ENCODE results near the gene TMEM250.

Gene TMEM250

DNA sequence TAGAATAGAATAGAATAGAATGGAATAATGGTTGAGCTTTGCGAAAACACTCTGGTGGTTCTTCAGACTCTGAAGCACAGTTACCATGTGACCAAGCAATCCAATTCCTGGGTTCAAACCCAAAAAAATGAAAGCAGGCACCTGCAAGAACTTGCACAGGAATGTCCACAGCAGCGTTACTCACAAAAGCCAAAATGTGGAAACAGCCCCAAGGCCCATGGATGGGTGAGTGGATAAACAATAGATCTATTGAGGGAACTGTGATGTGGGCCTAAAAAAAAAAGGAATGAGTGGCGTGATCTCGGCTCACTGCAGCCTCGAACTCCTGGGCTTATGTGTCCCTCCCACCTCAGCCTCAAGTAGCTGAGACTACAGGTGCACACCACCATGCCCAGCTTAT lies 21.4 kb upstream of the TMEM250 start:
- peaks cover 5% of the 10 kb centered on the region; the same call in 1 of the 2 replicates for H3K4me1 ChIP-seq (ENCODE audit: control insufficient read depth, insufficient read depth, low read length)
- no CpG with 5 or more reads among the region's 5 CpGs for WGBS (ENCODE audit: insufficient coverage, insufficient read length)
- no peak overlapping the region for H3K4me3 ChIP-seq (ENCODE audit: low read length)

DNA sequence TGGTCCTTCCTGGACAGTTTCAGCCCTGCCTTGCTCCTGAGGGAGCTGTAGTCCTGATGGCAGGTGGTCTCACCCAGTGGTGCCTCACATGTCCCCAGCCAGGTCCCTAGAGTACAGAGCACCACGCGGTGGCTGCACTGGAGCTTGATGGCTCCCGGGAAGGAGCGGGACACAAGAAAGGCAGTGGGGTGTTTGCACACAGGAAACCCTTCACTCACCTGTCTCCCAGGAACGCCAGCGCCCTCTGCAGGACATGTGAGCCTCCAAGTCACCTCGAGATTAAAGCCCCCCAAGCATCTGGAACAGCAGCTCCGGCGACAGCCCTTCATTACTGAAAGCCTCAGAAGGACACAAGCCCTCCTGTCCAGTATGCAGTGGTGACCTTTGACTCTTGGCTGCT lies 19.9 kb upstream of the TMEM250 start:
- Histone ChIP-seq H3K9me3 (ENCODE audit: control insufficient read depth, insufficient read depth, low read length) (no peaks in the 10 kb centered on the region), H3K27me3 (ENCODE audit: control insufficient read depth, insufficient read depth, low read length) (peaks cover 4% of the 10 kb centered on the region; the same call in 1 of the 2 replicates), H3K27ac (ENCODE audit: low read length) (no peak overlapping the region), H3K4me3 (ENCODE audit: low read length) (no peak overlapping the region), H3K36me3 (ENCODE audit: control insufficient read depth, insufficient read depth, low read length) (no peaks in the 10 kb centered on the region), H3K4me1 (ENCODE audit: control insufficient read depth, insufficient read depth, low read length) (peaks cover 5% of the 10 kb centered on the region; the same call in 1 of the 2 replicates)
- peak; percentile 71 for DNase-seq (ENCODE audit: low read depth, low spot score)
- WGBS (ENCODE audit: insufficient coverage, insufficient read length): no CpG with 5 or more reads among the region's 9 CpGs

More for the DNA sequence above, 21.4 kb upstream of the TMEM250 start:
- Histone ChIP-seq H3K9me3 (ENCODE audit: control insufficient read depth, insufficient read depth, low read length) (no peaks in the 10 kb centered on the region), H3K36me3 (ENCODE audit: control insufficient read depth, insufficient read depth, low read length) (no peaks in the 10 kb centered on the region), H3K27ac (ENCODE audit: low read length) (no peak overlapping the region), H3K27me3 (ENCODE audit: control insufficient read depth, insufficient read depth, low read length) (no peaks in the 10 kb centered on the region)
- no peak for DNase-seq (ENCODE audit: low read depth, low spot score)

DNA sequence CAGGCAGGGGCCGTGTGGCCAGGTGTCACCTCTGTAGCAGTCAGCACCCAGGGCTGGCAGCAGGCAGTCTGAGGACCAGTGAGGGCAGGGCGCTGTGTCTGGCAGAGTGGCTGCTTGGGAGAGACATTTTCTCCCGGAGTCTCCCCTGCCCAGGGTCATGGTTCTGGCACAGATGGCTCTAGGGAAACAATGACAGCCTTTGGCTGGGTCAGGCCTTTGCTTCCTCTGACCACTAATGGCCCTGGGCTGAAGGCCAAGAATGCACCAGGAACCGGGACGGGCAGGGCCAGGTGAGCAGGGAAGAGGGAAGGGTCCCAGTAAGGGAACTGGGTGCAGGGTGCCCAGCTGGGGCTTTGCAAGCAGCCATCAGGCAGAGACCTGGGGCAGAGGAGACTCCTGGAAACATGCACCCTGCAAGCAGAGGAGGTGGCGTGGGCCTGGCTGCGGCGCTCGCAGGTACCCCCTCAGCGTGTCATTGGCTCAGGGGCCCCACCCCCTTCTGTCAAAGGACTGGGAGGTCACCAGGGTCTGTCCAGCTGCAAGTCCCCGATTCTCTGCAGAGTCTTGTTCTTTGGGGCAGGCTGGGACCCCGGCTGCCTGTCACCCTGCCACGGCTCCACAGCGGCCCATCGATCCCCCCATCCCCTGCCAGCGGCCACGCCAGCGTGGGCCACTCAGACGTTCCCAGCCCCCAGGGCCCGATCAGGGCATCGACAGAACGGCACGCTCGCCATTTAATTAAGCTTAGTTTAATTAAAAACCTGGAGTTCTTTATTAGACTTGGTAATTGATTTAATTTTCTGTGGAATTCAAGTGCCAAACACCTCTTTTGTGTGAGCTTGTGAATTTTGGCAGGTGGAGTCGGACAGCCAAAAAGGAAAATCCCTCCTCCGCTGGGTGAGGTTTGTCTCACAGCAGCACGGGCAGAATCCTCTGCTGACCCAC lies 18.9 kb upstream of the TMEM250 start:
- no CpG with 5 or more reads among the region's 27 CpGs for WGBS (ENCODE audit: insufficient coverage, insufficient read length)
- Histone ChIP-seq H3K4me1 (ENCODE audit: control insufficient read depth, insufficient read depth, low read length) (peaks cover 5% of the 10 kb centered on the region; the same call in 1 of the 2 replicates), H3K27me3 (ENCODE audit: control insufficient read depth, insufficient read depth, low read length) (peaks cover 5% of the 10 kb centered on the region; the same call in 1 of the 2 replicates), H3K9me3 (ENCODE audit: control insufficient read depth, insufficient read depth, low read length) (no peaks in the 10 kb centered on the region), H3K36me3 (ENCODE audit: control insufficient read depth, insufficient read depth, low read length) (no peaks in the 10 kb centered on the region), H3K27ac (ENCODE audit: low read length) (no peak overlapping the region), H3K4me3 (ENCODE audit: low read length) (no peak overlapping the region)
- DNase-seq (ENCODE audit: low read depth, low spot score): no peak

DNA sequence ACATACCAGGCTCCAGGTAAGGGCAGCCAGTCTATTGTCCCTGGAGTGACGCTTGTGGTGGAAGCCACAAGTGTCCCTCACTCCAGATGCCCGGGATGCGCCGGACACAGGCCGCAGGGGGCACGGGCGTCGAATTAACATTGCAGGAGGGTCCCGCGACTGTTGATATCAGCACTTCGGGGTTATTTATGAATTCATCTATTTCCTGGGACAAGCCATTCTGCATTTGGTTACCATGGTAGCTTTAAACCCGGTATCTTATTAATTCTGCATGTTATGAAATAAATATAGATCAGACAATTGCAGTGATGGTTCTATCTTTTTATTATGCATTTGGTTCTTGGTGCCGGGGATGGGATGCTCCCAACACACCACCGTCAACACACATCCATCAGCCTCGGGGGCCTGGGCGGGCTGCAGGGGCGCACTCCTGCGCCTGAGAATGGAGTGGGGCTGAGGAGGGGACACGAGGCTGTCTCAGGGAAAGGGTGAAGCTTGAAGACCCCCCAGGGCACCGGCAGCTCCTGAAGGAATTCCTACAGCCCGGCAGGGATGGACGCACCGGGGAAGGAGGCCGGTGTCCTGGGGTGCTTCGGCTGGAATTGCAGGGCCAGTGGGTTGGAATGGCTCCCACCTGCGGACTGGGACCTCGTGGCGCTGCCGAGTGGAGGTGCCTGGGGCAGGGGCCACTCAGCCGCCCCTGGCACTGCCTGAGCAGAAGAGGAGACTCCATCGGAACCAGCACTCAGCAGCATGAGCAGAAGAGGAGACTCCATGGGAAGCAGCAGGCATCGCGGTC lies 17.7 kb upstream of the TMEM250 start:
- H3K4me1 ChIP-seq (ENCODE audit: control insufficient read depth, insufficient read depth, low read length): peaks cover 2% of the 10 kb centered on the region
- H3K27ac ChIP-seq (ENCODE audit: low read length): no peak overlapping the region
- H3K4me3 ChIP-seq (ENCODE audit: low read length): no peak overlapping the region
- H3K27me3 ChIP-seq (ENCODE audit: control insufficient read depth, insufficient read depth, low read length): peaks cover 5% of the 10 kb centered on the region; the same call in 1 of the 2 replicates
- H3K9me3 ChIP-seq (ENCODE audit: control insufficient read depth, insufficient read depth, low read length): no peaks in the 10 kb centered on the region
- DNase-seq (ENCODE audit: low read depth, low spot score): no peak
- no peaks in the 10 kb centered on the region for H3K36me3 ChIP-seq (ENCODE audit: control insufficient read depth, insufficient read depth, low read length)
- WGBS (ENCODE audit: insufficient coverage, insufficient read length): no CpG with 5 or more reads among the region's 33 CpGs

DNA sequence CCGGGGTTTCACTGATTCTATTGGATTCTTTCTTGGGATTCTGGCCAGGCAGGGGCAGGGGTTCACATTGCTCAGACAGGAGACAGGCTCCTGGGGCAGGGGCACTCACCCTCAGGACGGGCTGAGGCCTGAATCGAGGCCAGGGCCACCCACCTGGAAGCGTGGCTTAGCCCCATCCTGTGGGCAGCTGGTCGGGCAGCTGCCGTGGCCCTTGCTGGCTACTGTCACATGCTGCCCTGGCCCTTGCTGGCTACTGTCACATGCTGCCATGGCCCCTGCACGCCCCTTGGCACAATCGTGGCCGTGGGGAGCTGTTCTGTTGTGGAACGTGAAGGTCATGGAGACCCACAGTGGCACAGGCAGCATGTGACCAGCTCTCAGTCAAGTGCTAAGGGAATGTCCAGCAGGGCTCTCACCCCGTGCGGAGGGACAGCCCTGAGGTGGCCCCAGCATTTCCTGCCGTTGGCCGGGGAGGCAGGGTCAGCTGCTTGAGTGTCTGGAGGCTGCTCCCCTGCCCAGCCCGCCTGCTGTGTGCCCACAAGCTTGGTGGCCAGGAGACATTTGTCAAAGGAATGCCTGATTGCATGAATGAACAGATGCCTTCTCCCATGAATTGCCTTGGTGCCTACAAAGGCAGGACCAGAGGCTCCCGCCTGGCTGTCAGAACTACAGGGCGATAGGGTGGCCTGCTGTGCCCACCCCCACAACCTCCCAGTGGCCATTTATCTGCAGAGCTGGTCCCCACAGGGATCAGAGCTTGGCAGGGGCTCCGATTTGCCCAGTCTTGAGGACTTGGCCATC lies 16.9 kb upstream of the TMEM250 start:
- no peak overlapping the region for H3K27ac ChIP-seq (ENCODE audit: low read length)
- H3K36me3 ChIP-seq (ENCODE audit: control insufficient read depth, insufficient read depth, low read length): no peaks in the 10 kb centered on the region
- H3K4me1 ChIP-seq (ENCODE audit: control insufficient read depth, insufficient read depth, low read length): peaks cover 3% of the 10 kb centered on the region
- no peak for DNase-seq (ENCODE audit: low read depth, low spot score)
- WGBS (ENCODE audit: insufficient coverage, insufficient read length): no CpG with 5 or more reads among the region's 18 CpGs
- H3K27me3 ChIP-seq (ENCODE audit: control insufficient read depth, insufficient read depth, low read length): peaks cover 5% of the 10 kb centered on the region; the same call in 1 of the 2 replicates
- H3K9me3 ChIP-seq (ENCODE audit: control insufficient read depth, insufficient read depth, low read length): no peaks in the 10 kb centered on the region
- no peak overlapping the region for H3K4me3 ChIP-seq (ENCODE audit: low read length)

DNA sequence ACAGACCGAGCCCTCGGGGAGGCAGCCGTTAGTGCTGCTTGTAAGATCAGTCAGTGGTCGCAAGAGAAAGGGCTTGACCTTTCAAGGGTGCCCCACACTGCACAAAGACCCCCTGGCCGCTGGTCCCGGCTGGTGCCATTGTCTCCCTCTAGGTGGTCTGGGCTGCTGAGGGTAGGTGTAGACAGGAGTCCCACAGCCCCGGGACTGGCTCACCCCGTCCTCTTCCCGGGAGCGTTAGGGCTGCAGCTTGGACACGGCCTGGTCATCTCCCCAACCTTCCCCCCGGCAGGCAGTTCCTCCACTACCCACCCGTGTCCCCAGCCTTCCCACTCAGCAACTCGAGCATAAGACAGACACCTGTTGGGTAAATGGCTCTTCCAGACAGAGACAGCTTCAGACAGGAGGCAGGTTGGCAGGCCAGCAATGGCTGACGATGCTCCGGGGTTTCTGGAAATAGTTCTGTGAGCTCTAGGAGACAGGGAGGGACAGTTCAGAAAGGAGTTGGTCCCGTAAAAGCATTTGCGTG lies 15.3 kb upstream of the TMEM250 start:
- Histone ChIP-seq H3K4me1 (ENCODE audit: control insufficient read depth, insufficient read depth, low read length) (peaks cover 3% of the 10 kb centered on the region), H3K36me3 (ENCODE audit: control insufficient read depth, insufficient read depth, low read length) (no peaks in the 10 kb centered on the region), H3K9me3 (ENCODE audit: control insufficient read depth, insufficient read depth, low read length) (no peaks in the 10 kb centered on the region), H3K27me3 (ENCODE audit: control insufficient read depth, insufficient read depth, low read length) (peaks cover 5% of the 10 kb centered on the region; the same call in 1 of the 2 replicates), H3K27ac (ENCODE audit: low read length) (no peak overlapping the region), H3K4me3 (ENCODE audit: low read length) (0 out of 2 replicates have a peak overlapping the region, but pooled peaks have one; percentile 35)
- no peak for DNase-seq (ENCODE audit: low read depth, low spot score)
- no CpG with 5 or more reads among the region's 18 CpGs for WGBS (ENCODE audit: insufficient coverage, insufficient read length)

DNA sequence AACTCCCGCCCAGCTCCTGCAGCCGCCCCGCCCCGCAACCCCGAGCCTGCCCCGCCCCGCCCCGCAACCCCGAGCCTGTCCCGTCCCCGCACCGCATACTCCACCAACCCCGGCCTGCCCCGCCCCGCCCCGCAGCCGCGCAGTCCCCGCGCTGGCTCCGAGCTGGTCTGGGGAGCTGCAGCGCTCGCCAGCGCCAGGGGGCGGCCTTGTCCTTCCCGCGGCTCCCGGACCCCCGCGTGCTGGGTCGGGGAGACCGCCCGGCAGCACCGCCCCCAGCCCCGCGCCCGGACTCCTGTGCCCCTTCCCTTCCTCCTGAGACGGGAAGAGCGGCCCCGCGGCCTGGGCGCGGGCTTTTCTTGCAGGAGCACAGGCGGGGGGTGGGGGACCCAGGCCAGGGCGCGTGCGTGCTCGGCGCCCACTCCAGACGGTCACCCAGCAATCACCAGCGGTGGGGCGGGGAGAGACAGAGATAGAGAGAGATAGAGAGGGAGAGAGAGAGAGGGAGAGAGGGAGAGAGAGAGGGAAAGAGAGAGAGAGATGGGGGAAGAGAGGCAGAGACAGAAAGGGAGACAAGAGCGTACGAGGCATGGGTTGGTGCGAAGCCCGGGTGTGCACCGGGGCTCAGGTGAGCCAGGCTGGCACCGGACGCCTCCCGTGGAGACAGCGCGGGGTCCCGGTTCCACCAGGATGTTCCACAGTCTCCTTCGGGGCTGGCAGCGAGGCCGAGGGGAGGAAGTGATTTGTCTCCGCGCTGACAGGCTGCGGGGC lies 14.7 kb upstream of the TMEM250 start:
- no peaks in the 10 kb centered on the region for H3K9me3 ChIP-seq (ENCODE audit: control insufficient read depth, insufficient read depth, low read length)
- peak overlapping the region; percentile 35; the same call in 1 of the 2 replicates for H3K4me3 ChIP-seq (ENCODE audit: low read length)
- DNase-seq (ENCODE audit: low read depth, low spot score): no peak
- H3K27me3 ChIP-seq (ENCODE audit: control insufficient read depth, insufficient read depth, low read length): peaks cover 5% of the 10 kb centered on the region; the same call in 1 of the 2 replicates
- WGBS (ENCODE audit: insufficient coverage, insufficient read length): no CpG with 5 or more reads among the region's 69 CpGs
- no peak overlapping the region for H3K27ac ChIP-seq (ENCODE audit: low read length)
- H3K4me1 ChIP-seq (ENCODE audit: control insufficient read depth, insufficient read depth, low read length): peaks cover 1% of the 10 kb centered on the region
- H3K36me3 ChIP-seq (ENCODE audit: control insufficient read depth, insufficient read depth, low read length): no peaks in the 10 kb centered on the region

DNA sequence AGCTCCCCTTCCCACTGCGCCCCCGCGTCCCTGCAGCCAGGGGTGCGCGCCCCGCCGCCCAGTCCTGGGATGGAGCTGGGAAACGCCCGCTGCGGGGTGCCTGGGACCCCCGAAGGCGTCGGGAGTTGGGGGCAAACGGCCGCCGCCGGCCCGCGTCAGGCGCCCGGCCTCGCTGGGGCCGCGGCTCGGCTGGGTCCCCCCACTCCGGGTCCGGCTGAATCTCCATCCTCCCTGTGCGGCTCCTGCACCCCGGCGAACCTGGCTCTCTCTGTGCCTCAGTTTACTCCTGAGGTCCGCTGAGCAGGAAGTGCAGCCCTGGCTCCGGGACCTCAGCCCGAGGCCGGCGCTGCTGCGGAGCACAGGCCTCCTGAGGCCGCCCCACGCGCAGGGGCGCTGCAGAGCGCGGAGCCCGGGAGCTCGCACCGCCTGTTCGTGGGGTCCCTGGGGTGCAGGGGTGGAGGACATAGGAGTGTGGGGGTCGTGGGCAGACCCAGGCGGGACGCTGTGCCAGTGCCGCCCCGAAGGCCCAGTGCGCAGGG lies 13.9 kb upstream of the TMEM250 start:
- no peak overlapping the region for H3K27ac ChIP-seq (ENCODE audit: low read length)
- H3K9me3 ChIP-seq (ENCODE audit: control insufficient read depth, insufficient read depth, low read length): no peaks in the 10 kb centered on the region
- WGBS (ENCODE audit: insufficient coverage, insufficient read length): no CpG with 5 or more reads among the region's 52 CpGs
- H3K36me3 ChIP-seq (ENCODE audit: control insufficient read depth, insufficient read depth, low read length): no peaks in the 10 kb centered on the region
- no peak for DNase-seq (ENCODE audit: low read depth, low spot score)
- peaks cover 1% of the 10 kb centered on the region; the same call in 1 of the 2 replicates for H3K4me1 ChIP-seq (ENCODE audit: control insufficient read depth, insufficient read depth, low read length)
- peaks cover 5% of the 10 kb centered on the region; the same call in 1 of the 2 replicates for H3K27me3 ChIP-seq (ENCODE audit: control insufficient read depth, insufficient read depth, low read length)
- H3K4me3 ChIP-seq (ENCODE audit: low read length): peak overlapping the region; percentile 46; the same call in 1 of the 2 replicates

Measured in iPS DF 6.9 (cell line).